ENCODE measurements around the gene PKMYT1.

Gene PKMYT1

DNA sequence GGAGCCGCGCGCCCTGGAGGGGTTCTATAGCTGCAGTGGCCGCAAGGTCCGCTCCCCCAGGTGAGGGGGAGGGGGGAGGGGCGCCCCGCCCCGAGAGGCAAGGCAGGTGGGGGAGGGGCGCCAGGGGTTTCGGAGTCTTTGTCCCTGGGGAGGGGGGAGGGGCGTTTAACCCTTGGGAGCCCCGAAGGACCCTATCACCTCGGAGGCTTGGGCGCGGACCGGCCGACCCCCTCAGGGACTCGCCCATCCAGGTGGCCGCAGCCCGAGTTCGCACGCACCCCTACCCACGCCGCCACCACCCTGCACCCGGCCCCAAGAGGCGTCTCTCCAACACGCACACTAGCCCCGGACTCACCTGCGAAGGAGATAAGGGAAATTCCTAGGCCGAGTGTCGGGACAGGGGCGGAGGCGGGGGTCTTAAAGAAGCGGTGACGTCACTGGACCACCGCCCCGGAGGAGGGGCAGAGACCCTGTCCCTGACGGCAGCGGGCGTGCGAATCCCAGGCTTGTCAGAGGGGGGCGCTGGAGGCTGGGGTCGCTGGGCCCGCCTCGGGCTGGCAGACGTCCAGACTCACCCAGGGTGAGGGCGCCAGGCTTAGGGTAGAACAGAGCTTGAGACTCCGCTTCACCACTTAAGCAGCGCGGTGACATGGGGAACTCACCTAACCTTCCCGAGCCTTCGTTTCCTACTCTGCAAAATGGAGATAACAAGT lies 37.7 kb upstream of the PKMYT1 start, which contains the start of gene CLDN6:
TSS of gene CLDN6 (minus strand) at position 390 of the 713 bp plus-strand sequence. CDS start 2,162 bp downstream, outside the sequence.
- DNase-seq, result no peak

DNA sequence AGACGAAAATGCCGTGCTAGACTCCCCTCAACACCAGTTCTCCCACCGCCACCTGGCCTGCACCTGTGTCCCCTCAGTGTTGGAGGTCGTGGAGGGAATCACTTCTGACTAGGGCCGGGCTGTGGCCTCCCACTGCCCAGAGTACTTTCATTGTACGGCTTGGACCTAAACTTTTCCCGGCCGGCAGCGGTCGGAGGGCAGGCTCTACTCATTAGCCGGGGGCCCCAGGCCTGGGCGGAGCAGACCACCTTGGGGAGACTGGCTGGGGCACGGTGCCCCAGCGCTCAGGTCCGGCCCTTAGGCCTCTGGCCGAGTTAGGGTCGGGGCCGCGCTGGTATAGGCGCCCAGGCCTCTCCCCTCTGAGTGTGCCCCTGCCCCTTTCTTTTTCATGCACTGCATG lies 37.1 kb upstream of the PKMYT1 start:
- no peak for DNase-seq

GRCh38 chr16:3015865-3016521 lies 35.7 kb upstream of the PKMYT1 start:
- DNase-seq, result no peak

GRCh38 chr16:3014971-3015370 lies 34.7 kb upstream of the PKMYT1 start:
- no peak for DNase-seq

DNA sequence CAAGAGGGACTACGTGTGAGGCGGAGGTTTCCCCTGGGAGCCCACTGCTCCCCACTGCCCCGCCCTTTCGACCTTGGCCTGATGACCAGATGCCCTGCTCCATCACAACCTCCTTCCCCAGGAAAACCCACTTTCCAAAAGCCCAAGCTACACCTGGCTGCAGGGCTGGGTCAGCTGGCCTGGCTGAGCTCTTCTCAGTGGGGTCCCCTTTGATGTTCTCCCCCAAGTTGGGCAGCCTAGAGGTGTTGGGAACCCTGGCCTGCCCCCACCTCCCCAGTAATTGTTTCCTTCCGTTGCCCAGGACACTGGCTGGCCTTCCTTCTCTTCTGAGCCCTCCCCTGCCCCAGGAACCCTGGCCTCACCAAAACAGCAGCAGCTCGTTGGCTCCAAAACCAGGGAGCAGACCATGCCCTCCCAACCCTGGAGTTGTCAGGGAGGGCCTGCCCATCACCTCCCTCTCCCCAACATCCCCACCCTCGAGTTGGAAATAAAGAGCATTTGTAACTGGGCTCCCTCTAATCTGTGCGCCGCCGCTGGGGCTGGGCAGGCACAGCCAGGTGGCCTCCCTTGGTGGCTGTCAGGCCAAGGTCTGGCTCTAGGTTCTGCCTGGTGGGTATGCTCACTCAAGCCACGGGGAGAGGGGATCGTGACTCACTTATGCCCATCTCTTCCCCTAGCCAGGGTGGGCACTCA lies 33.9 kb upstream of the PKMYT1 start:
- DNase-seq, result no peak

DNA sequence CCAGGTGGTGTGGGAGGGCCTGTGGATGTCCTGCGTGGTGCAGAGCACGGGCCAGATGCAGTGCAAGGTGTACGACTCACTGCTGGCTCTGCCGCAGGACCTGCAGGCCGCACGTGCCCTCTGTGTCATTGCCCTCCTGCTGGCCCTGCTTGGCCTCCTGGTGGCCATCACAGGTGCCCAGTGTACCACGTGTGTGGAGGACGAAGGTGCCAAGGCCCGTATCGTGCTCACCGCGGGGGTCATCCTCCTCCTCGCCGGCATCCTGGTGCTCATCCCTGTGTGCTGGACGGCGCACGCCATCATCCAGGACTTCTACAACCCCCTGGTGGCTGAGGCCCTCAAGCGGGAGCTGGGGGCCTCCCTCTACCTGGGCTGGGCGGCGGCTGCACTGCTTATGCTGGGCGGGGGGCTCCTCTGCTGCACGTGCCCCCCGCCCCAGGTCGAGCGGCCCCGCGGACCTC lies 33.3 kb upstream of the PKMYT1 start:
- no peak for DNase-seq

DNA sequence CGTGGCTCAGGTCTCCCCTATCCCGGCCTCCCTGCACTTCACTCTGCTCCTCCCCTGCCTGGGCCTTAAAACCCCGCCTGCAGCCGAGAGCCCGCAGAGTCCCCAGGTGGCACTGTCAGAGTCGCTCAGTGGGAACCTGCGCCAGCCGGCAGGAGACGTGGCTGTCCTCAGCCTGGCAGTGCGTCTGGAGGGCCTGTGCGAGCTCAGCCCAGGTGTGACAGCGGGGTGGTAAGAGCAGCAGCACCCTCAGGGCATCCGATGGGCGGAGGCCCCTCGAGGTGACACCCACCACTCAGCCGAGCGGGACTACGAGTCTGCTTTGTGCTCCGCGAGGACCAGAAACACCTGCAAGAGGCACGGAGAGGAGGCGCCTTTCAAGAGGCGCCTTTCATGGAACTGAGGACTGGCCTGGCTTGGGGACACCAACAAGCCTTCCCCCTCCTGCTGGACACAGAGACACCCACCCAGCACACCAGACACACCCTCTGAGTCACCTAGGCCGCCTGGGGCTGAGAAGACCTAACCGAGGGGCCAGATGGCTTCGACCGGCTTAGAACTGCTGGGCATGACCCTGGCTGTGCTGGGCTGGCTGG lies 32.7 kb upstream of the PKMYT1 start, which contains the start of gene CLDN9:
TSS of gene CLDN9 (plus strand) at position 96 of the 593 bp plus-strand sequence. CDS start at position 536, 440 bp downstream.
- DNase-seq, result no peak

- DNase-seq, result no peak
Measured at GRCh38 chr16:3012246-3012645, 32.0 kb upstream of the PKMYT1 start.

DNA sequence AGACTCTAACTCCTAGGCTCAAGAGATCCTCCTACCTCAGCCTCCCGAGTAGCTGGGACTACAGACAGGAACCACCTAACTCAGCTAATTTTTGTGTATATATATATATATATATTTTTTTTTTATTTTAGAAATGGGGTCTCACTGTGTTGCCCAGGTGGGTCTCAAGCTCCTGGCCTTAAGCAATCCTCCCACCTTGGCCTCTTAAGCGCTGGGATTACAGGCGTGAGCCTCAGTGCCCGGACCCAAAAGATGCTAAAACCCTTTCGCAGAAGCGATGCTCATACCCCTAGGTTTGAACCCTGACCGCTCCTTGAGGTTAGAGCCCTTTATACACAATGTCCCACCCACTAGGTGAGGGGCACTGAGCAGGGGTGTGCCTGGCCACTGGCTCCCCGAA lies 30.3 kb upstream of the PKMYT1 start:
- DNase-seq, result no peak

DNA sequence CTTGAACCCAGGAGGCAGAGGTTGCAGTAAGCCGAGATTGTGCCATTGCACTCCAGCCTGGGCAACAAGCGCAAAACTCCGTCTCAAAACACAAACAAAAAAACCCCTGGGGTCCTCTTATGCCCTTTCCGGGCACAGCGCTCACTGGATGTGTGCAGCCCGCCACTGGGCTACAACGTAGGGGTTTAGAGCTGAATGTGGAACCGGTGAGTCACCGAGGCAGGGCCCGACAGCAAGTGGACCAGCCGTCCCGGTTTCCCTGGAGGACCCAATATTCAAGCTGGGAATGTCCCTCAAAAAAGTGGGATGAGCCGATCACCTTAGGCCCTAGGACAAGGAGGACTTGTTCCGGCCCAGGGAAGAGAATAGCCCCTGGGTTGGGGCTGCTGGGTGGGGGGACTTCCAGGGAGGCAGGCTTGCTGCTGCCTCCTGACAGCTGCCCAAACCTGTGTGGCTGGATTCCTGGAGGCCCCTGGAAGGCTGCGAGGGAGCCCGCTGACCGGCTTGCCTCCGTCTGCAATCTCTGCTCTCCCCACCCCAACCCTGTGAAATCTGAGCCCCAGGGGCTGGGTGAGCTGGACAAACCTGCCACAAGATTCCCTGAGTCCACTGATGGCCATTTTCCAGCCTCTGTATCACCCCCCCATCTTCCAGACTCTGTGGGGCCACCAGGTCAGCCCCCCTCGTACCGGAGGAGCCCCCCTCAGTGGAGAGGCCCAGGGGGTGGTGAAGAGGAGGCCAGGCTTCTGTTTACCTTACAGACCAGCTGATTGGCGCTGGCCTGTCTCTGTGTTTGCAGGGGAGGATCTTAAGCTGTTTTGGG lies 29.5 kb upstream of the PKMYT1 start:
- no peak for DNase-seq

- no peak for DNase-seq
Measured at GRCh38 chr16:3008690-3009037, 28.4 kb upstream of the PKMYT1 start.

GRCh38 chr16:3007957-3008689 lies 27.9 kb upstream of the PKMYT1 start:
- peak; percentile 90 for DNase-seq

GRCh38 chr16:3007059-3007956 lies 27.1 kb upstream of the PKMYT1 start:
- peak; percentile 78 for DNase-seq

DNA sequence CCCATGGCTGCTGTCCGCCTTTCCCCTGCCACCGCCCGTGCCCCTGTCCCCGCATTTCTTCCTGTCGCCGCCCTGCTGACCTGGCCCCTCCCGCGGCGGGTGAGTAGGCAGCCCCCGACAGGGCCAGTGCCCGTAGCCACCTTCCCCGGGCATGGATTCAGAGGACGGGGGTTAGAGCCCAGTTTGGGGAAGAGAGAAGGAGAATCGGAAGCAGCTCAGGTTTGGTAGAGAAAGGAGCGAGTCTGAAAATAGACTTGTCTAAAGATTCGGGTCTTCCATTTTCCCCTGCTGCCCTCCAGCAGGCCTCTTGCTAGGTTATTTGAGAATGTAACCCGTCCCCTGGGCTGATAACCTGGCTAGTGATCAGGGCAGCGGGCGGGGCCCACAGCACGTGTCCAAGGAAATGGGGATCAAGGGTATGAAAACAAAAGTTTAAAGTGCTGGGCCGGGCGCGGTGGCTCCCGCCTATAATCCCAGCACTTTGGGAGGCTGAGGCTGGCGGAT lies 24.6 kb upstream of the PKMYT1 start:
- peak; percentile 32 for DNase-seq

DNA sequence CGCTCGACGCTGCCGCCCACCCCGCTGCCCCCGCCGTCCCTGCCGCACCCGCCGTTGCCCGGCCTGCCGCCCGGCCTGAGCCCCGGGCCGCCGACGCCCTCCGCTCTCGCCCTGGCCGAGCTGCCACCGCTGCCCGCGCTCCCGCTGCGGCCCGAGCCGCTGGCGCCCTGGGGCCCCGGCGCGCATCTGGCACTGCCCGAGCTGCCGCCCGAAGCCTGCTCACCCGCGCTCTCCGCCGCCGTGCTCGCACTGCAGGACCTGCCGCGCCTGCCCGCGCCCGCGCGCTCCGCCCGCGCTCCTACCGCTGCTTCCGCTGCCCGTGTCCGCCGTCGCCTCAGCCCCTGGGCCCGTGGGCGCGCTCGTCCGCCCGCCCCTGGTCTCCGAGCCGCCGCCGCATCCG lies 24.1 kb upstream of the PKMYT1 start:
- no peak for DNase-seq

DNA sequence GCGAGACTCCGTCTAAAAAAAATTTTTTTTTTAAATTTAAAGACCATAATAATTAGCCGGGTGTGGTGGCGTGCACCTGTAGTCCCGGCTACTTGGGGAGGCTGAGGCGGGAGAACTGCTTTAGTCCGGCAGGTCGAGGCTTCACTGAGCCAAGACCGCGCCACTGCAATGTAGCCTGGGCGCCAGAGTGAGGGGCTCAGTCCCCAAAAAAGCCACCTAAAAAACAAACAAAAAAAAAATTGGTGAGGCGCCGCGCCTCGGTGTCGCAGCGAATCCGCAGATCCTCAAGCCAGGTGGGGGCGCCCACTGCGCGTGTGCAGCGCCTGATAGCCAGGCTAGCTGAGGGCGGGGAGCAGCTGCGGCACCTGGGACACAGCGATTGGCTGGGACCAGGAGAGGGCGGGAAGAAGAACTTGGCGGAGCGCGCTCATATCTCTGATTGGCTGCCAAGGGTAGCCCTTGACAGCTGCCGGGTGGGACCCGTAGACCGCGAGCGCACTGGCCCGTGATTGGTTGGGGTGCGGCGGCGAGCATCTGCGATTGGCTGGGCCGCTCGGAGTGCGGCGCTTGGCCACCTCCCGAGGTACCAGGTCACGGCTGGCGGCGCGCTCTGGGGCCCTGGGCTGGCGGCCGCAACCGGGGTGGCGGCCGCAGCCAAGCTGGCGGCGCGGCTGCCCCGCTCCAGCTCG lies 23.5 kb upstream of the PKMYT1 start:
- DNase-seq, result peak; percentile 96

DNA sequence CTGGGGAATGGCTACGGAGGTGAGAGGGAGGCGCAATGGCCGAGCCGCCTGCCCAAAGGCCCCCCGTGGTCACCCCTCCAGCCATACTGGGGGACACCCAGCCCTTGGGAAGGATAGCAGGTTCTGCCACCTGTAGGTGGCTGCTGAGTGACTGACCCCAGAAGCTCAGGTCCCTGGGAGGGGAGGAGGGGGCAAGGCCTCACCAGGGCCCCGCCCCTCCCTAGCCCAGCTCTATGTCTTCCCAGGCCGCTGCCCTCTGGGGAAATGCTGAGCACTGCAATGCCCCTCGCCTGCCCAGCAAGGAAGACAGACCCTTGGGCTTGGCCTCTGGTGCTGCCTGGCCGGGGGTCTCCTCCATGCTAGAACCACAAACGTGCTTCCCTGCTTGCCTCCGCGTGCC lies 21.1 kb upstream of the PKMYT1 start:
- no peak for DNase-seq

- no peak for DNase-seq
Measured at GRCh38 chr16:3000540-3000939, 20.3 kb upstream of the PKMYT1 start.

DNA sequence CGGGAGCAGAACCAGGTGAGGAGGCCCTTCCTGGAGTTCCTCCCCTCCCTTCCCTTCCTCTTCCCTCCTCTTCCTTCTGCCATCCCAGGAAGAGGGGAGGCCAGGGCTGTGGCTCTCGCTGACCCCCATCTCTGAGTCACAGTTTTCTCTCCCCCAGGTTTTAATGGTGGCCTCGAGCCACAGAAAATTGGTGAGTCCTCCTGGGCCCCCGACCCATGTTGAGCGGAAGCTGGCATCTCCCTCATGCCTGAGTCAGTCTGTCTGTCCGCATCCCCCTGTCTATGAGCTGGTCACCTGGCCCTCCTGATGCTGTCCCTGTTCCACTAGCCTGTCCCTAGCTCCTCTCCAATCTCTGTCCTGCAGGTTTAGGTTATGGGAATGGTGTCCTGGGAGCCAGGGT lies 19.7 kb upstream of the PKMYT1 start:
- no peak for DNase-seq

DNA sequence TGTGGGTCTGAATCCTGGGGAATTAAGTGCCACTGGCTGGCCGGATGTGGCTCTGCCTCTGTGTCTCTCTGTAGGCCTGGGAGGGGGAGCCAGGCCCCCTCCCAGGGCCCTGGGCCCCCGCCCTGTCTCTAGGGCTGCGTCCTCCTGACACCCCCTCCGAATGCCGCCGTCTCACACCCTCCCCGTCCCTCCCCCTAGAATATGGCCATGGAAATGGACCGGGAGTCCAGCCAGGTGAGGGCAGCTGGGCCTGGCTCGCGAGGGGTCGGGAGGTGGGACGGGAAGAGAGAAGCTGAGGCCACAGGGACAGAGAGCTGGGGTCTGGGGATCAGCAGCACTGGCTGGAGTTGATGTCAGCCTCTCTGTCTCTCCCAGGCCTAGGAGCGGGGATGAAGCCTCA lies 16.1 kb upstream of the PKMYT1 start:
- DNase-seq, result no peak
